Measurements from ENCODE around the gene FIGNL2. TPM values are rescaled to one million over a fixed set of nuclear protein-coding genes. Genes with fewer than 3 reads are reported as not detected.

FIGNL2 gene
- total RNA-seq, 2 donors from 2014 or later = 0.33 to 0.52 TPM

DNA sequence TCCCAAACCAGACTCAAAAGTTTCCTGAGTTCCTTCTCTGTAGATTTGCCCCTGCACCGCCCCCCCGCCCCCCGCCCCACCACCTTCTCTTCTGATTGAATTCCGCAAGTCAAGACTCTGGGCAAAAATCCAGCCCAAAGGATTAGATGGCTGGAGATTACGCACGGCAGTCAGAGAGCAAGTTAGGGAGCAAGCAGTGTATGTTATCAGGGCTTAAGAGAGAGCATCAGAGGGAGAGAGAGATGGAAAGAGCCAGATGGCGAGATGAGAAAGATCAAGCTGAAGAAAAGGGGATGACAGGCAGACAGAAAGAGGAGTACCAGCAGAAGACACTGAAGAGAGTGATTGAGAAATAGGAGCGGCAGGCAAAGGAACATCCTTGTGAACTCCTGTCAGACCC lies 25.5 kb upstream of the FIGNL2 start:
- H3K9me3 ChIP-seq = no peaks in the 10 kb centered on the region
- intact Hi-C loops (cut with DNase I) = no loop called here
- 40 to 42% methylated on average over 8 of the region's 8 CpGs for WGBS, 2 donors
- no peaks in the 10 kb centered on the region for H3K36me3 ChIP-seq (replicated peaks in 1 of 2; ENCODE audit: insufficient read depth in 1 of 2, low read depth in 2 of 2)
- no peak for TF ChIP-seq CTCF (IDR thresholded peaks at IDR 0.05)
- TF ChIP-seq POLR2A (IDR thresholded peaks at IDR 0.05) = no peak
- H3K4me1 ChIP-seq = peaks cover 9% of the 10 kb centered on the region
- ATAC-seq (no peak), DNase-seq (no peak)
- H3K27me3 ChIP-seq = peaks cover 0 to 8% of the 10 kb centered on the region in 2 donors
- no peak overlapping the region for H3K4me3 ChIP-seq
- H3K27ac ChIP-seq = no peak overlapping the region

DNA sequence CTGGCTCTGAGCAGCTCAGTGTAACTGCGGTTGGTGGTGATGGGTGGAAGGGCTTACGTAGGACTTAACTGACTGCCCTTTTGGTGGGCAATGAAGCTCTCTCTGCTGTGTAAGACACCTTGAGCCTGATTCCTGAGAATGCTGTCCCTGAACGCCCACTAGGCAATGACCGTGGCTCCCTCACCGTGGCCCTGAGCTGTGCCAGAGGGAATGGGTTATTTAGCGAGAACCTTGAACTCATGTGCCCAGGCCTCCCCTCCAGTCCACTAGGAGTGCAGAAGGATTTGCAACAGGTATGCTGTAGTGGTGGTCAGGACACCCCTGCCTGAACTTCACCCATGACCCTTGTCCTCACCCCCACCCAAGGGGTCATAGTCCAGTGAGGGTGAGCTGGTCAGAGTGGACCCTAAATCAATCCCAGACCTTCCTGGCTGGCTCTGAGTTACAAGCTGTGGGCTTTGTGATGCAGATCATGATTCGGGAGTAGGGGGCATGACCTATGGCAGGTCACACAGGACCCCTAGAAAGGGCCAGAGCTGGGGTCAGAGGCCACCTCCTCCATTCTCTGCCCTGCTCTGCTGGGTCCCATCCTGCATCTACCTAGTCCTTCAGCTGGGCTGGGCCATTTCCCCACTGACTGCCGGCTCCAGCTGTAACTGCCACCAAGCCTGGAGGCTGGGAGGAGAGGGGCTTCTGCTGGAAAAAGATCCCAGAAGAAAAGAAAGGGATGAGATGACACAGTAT lies 24.9 kb upstream of the FIGNL2 start:
- no peak for TF ChIP-seq POLR2A (IDR thresholded peaks at IDR 0.05)
- TF ChIP-seq CTCF (IDR thresholded peaks at IDR 0.05) = no peak
- ATAC-seq (no peak), DNase-seq (no peak)
- peaks cover 15% of the 10 kb centered on the region for H3K4me1 ChIP-seq
- no peaks in the 10 kb centered on the region for H3K36me3 ChIP-seq (replicated peaks in 1 of 2; ENCODE audit: insufficient read depth in 1 of 2, low read depth in 2 of 2)
- 74 to 77% methylated on average over 8 of the region's 8 CpGs for WGBS, 2 donors
- no peaks in the 10 kb centered on the region for H3K9me3 ChIP-seq
- H3K27ac ChIP-seq = no peak overlapping the region
- intact Hi-C loops (cut with DNase I) = no loop called here
- H3K27me3 ChIP-seq = peaks cover 0 to 12% of the 10 kb centered on the region in 2 donors
- H3K4me3 ChIP-seq = no peak overlapping the region

- Histone ChIP-seq H3K27me3 (peaks cover 0 to 12% of the 10 kb centered on the region in 2 donors), H3K9me3 (no peaks in the 10 kb centered on the region), H3K4me3 (no peak overlapping the region), H3K36me3 (replicated peaks in 1 of 2; ENCODE audit: insufficient read depth in 1 of 2, low read depth in 2 of 2) (no peaks in the 10 kb centered on the region), H3K4me1 (peaks cover 15% of the 10 kb centered on the region), H3K27ac (no peak overlapping the region)
- no peak for TF ChIP-seq POLR2A (IDR thresholded peaks at IDR 0.05)
- TF ChIP-seq CTCF (IDR thresholded peaks at IDR 0.05) = no peak
- intact Hi-C loops (cut with DNase I) = no loop called here
- DNase-seq = no peak
- WGBS, 2 donors = 86 to 91% methylated on average over 3 of the region's 3 CpGs
- no peak for ATAC-seq
Observed at GRCh38 chr12:51872689-51872981, 24.1 kb upstream of the FIGNL2 start.

GRCh38 chr12:51871918-51872688 lies 23.6 kb upstream of the FIGNL2 start:
- DNase-seq = no peak
- no peaks in the 10 kb centered on the region for H3K9me3 ChIP-seq
- no peak overlapping the region for H3K27ac ChIP-seq
- peaks cover 0 to 12% of the 10 kb centered on the region in 2 donors for H3K27me3 ChIP-seq
- no peak overlapping the region for H3K4me3 ChIP-seq
- ATAC-seq = no peak
- TF ChIP-seq POLR2A (IDR thresholded peaks at IDR 0.05) = no peak
- no peak for TF ChIP-seq CTCF (IDR thresholded peaks at IDR 0.05)
- peaks cover 15% of the 10 kb centered on the region for H3K4me1 ChIP-seq
- WGBS, 2 donors = 73 to 77% methylated on average over 14 to 17 of the region's 17 CpGs
- intact Hi-C loops (cut with DNase I) = no loop called here
- no peaks in the 10 kb centered on the region for H3K36me3 ChIP-seq (replicated peaks in 1 of 2; ENCODE audit: insufficient read depth in 1 of 2, low read depth in 2 of 2)

Measured in body of pancreas (tissue), 4 donors.